ENCODE data around the gene JMJD4. TPM values are rescaled to one million over a fixed set of nuclear protein-coding genes. Genes with fewer than 3 reads are reported as not detected.

Gene JMJD4
- total RNA-seq, 1 experiment from 2014 or later = 14.3 TPM

DNA sequence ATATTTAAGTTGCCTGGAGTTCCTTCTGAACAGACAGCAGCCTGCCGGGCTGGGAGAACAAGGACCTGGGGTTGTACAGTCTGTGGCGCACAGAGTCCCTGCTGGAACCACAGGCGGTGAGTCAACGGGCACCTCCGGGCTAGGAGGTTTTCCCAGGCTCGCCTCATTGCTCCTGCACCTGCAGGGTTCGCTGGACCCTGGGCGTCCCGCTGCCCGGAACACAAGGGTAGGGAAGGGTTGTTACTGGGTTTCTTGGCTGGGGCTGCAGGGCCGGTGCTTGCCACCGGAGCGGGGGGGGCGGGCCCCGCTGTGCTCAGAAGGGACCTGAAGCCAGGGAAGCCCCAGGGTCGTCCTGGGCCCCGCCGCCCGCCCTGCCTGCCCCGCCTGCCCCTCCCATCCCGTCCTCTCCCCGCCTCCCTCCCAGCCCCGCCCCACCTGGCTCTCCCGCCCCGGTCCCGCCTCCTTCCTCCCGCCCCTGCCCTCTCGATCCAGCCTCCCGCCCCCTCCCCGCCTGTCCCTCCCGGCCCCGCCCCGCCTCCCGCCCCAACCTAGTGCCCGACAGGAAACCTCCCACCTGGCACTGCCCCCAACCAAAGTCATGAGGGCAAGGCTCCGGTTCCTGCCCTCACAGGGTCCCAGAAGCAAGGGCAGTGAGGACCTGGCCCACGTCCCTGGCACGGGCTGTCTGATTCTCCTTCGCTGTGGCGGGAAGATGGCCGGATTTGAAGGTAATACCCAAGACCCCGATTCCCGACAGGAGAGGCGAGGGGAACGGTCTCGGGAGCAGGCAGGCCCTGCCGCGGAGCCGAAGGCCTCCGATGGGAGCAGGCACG is 6.8 kb downstream of the JMJD4 start:
- BruUV-seq (replicated peaks) = no TSS peak
- DNase-seq (ENCODE audit: low read depth, low spot score) (peak; percentile 57), ATAC-seq (peak; percentile 78)
- Histone ChIP-seq H3K36me3 (ENCODE audit: control insufficient read depth in 1 of 2, insufficient read depth in 2 of 2, low read length in 2 of 2) (peaks cover 3 to 11% of the 10 kb centered on the region in 2 experiments; a peak in 3 of 4 replicates), H3K9me3 (ENCODE audit: control insufficient read depth in 1 of 2, insufficient read depth in 1 of 2, low read depth in 1 of 2, low read length in 2 of 2) (peaks cover 0 to 2% of the 10 kb centered on the region in 2 experiments; a peak in 1 of 4 replicates), H3K27me3 (ENCODE audit: insufficient read depth, low read length) (no peaks in the 10 kb centered on the region), H2AFZ (ENCODE audit: low read depth, low read length, poor library complexity, severe bottlenecking) (no peak overlapping the region), H4K20me1 (ENCODE audit: insufficient read depth) (no peaks in the 10 kb centered on the region), H3K9ac (ENCODE audit: low read length) (peak overlapping the region; percentile 53), H3K79me2 (ENCODE audit: insufficient read depth, low read length) (peaks cover 10% of the 10 kb centered on the region; the same call in 1 of the 2 replicates), H3K4me1 (ENCODE audit: control insufficient read depth in 1 of 2, insufficient read depth in 2 of 2, low read length in 2 of 2) (peaks cover 8 to 33% of the 10 kb centered on the region in 2 experiments), H3K27ac (ENCODE audit: low read depth, low read length) (peak overlapping the region; percentile 38), H3K4me2 (ENCODE audit: low read length) (peak overlapping the region; percentile 89), H3K4me3 (replicated peaks in 1 of 2; ENCODE audit: low read depth in 1 of 2, low read length in 2 of 2) (peak overlapping the region; percentile 47 to 56), H3K9me2 (ENCODE audit: insufficient read depth) (no peaks in the 10 kb centered on the region)
- no peak for TF ChIP-seq RAD21 (IDR thresholded peaks at IDR 0.05; ENCODE audit: low read depth)
- no peak for TF ChIP-seq CBX3 (IDR thresholded peaks at IDR 0.05; ENCODE audit: low read depth)
- no peak for TF ChIP-seq FOSL1 (IDR thresholded peaks at IDR 0.05; ENCODE audit: low read depth)
- TF ChIP-seq SRF (IDR thresholded peaks at IDR 0.05; ENCODE audit: low read depth) = no peak
- peak; percentile 24; the same call in 1 of the 2 replicates for TF ChIP-seq POLR2AphosphoS5 (IDR thresholded peaks at IDR 0.05; ENCODE audit: low read depth, low read length)
- no peak for TF ChIP-seq JUND (IDR thresholded peaks at IDR 0.05)
- no peak for TF ChIP-seq REST (IDR thresholded peaks at IDR 0.05; ENCODE audit: low read depth)
- no peak for TF ChIP-seq POLR2A (IDR thresholded peaks at IDR 0.05; ENCODE audit: borderline replicate concordance, extremely low read depth, insufficient read depth, insufficient read length)
- TF ChIP-seq YY1 (IDR thresholded peaks at IDR 0.05; ENCODE audit: extremely low read depth, insufficient replicate concordance, low read depth, low read length) = peak; percentile 4
- TF ChIP-seq EGR1 (IDR thresholded peaks at IDR 0.05; ENCODE audit: low read depth) = no peak
- ChIA-PET CTCF (no interaction called here), POLR2A (no interaction called here), RAD21 (ENCODE audit: low non-redundant PET in 1 of 2, low total read pairs in 2 of 2, uncharacterized antibody in 2 of 2, unreplicated experiment in 2 of 2) (no interaction called here)
- intact Hi-C loops (cut with micrococcal nuclease) = loop anchor here (5.0 kb wide), 2 partner anchors 166 to 246 kb away; partner anchors contain the start of gene ZNF678
